IPS-20b (cell line): ENCODE measurements around the gene PDE7B.

ENCODE experiments used
- H3K27ac ChIP-seq: one replicate; pipeline ENCODE4 v1.5.1; 2013; ENCODE audit warnings: low read length
- H3K27me3 ChIP-seq: 2 replicates; pipeline ENCODE4 v1.6.1; 2013; ENCODE audit warnings: mild to moderate bottlenecking, low read length, inconsistent platforms; ENCODE audit not compliant: insufficient read depth
- H3K36me3 ChIP-seq: 2 replicates; pipeline ENCODE4 v1.6.1; 2013; ENCODE audit warnings: low read depth, mild to moderate bottlenecking, inconsistent platforms, low read length, moderate library complexity; ENCODE audit not compliant: insufficient read depth
- H3K4me1 ChIP-seq: 2 replicates; pipeline ENCODE4 v1.6.1; 2013; ENCODE audit warnings: mild to moderate bottlenecking, control low read depth, inconsistent platforms, low read length, moderate library complexity; ENCODE audit not compliant: insufficient read depth
- H3K4me3 ChIP-seq: 2 replicates; pipeline ENCODE4 v1.5.1; 2013; ENCODE audit warnings: mild to moderate bottlenecking, low read length, inconsistent platforms
- H3K9ac ChIP-seq: 2 replicates; pipeline ENCODE4 v1.6.1; 2013; ENCODE audit warnings: low read depth, mild to moderate bottlenecking, inconsistent platforms, low read length, moderate library complexity
- H3K9me3 ChIP-seq: 2 replicates; pipeline ENCODE4 v1.6.1; 2013; ENCODE audit warnings: mild to moderate bottlenecking, low read depth, low read length, inconsistent platforms; ENCODE audit not compliant: insufficient read depth

Gene PDE7B

GRCh38 chr6:136108361-136108945 lies 257.0 kb downstream of the PDE7B start:
- peaks cover 70% of the 10 kb centered on the region for H3K27me3 ChIP-seq

DNA sequence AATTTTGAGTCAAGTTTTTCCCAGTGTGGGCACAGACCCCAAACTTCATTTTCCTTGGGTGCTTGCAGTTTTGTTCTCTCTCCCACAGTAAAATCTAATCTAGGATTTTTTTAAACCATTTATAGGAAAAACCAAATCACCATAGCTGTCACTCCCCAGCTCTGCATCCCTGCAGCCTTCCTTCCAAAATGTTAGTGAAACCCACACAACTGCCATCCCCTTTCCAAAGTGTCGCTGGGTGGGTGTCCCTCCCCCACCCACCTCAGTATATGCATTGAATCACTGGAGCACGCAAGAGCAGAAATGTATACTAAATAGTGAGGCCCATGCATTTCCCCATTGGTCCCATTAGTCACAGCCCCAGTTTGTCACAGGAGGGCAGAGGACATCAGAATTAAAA lies 260.3 kb downstream of the PDE7B start:
- H3K4me1 ChIP-seq: peaks cover 3% of the 10 kb centered on the region; the same call in 1 of the 2 replicates
- H3K36me3 ChIP-seq: no peaks in the 10 kb centered on the region
- H3K9ac ChIP-seq: no peak overlapping the region
- peaks cover 43% of the 10 kb centered on the region for H3K27me3 ChIP-seq
- H3K9me3 ChIP-seq: no peaks in the 10 kb centered on the region
- H3K4me3 ChIP-seq: no peak overlapping the region
- no peak overlapping the region for H3K27ac ChIP-seq

More at GRCh38 chr6:136108361-136108945, 257.0 kb downstream of the PDE7B start:
- Histone ChIP-seq H3K9me3 (no peaks in the 10 kb centered on the region), H3K4me3 (no peak overlapping the region), H3K9ac (no peak overlapping the region), H3K36me3 (no peaks in the 10 kb centered on the region), H3K4me1 (peaks cover 13% of the 10 kb centered on the region), H3K27ac (no peak overlapping the region)

DNA sequence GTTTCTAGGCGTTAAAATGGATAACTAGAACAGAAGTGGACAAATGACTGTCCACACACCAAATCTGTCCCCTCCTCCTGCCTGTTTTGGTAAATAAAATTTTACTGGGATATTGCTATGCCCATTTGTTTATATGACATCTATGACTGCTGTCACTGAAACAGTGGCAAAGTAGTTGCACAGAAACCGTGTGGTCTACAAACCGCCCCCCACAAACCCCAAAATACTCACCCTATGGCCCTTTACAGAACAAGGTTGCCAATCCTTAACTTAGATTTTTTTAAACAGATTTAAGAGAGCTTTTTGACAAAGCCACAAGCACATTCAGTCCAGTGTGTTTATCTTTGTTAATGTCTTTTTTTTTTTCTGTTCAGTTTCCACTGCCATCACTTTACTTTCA lies 260.8 kb downstream of the PDE7B start:
- Histone ChIP-seq H3K4me1 (peaks cover 3% of the 10 kb centered on the region; the same call in 1 of the 2 replicates), H3K27me3 (peaks cover 39% of the 10 kb centered on the region), H3K9ac (no peak overlapping the region), H3K4me3 (no peak overlapping the region), H3K27ac (no peak overlapping the region), H3K36me3 (no peaks in the 10 kb centered on the region), H3K9me3 (no peaks in the 10 kb centered on the region)

DNA sequence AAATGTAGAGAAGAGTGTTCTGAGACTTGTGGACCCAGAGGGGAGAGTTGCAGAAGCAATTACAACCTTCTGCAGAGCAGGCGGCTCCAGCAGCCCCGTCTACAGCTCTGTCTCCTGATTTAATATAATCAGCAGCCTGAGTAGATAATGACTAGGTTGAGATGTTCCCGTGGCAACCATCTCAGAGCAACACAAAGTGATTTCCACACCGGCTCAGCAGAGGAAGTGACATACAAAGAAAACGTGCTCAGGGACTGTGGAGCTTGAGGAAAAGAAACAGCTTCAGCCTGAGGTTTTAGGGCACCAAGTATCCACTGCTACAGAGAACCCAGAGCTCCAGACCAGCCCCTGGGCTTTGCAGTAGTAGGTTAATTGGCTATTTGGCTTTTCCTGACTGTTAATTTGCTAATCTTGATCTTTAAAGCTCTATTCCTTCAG lies 262.3 kb downstream of the PDE7B start:
- Histone ChIP-seq H3K4me1 (peaks cover 3% of the 10 kb centered on the region; the same call in 1 of the 2 replicates), H3K27me3 (peaks cover 25% of the 10 kb centered on the region), H3K9me3 (no peaks in the 10 kb centered on the region), H3K27ac (no peak overlapping the region), H3K9ac (no peak overlapping the region), H3K36me3 (no peaks in the 10 kb centered on the region), H3K4me3 (no peak overlapping the region)

GRCh38 chr6:136114661-136115060 lies 263.2 kb downstream of the PDE7B start:
- no peaks in the 10 kb centered on the region for H3K36me3 ChIP-seq
- H3K4me1 ChIP-seq: peaks cover 3% of the 10 kb centered on the region; the same call in 1 of the 2 replicates
- H3K27ac ChIP-seq: no peak overlapping the region
- peaks cover 16% of the 10 kb centered on the region for H3K27me3 ChIP-seq
- no peak overlapping the region for H3K9ac ChIP-seq
- no peaks in the 10 kb centered on the region for H3K9me3 ChIP-seq
- no peak overlapping the region for H3K4me3 ChIP-seq

- H3K9ac ChIP-seq: no peak overlapping the region
- H3K27ac ChIP-seq: no peak overlapping the region
- H3K4me3 ChIP-seq: no peak overlapping the region
- H3K9me3 ChIP-seq: no peaks in the 10 kb centered on the region
- H3K36me3 ChIP-seq: no peaks in the 10 kb centered on the region
- H3K4me1 ChIP-seq: peaks cover 3% of the 10 kb centered on the region; the same call in 1 of the 2 replicates
- H3K27me3 ChIP-seq: peaks cover 8% of the 10 kb centered on the region; the same call in 1 of the 2 replicates
Measured at GRCh38 chr6:136115941-136116340, 264.4 kb downstream of the PDE7B start.

GRCh38 chr6:136117081-136117480 lies 265.6 kb downstream of the PDE7B start:
- Histone ChIP-seq H3K27ac (no peak overlapping the region), H3K9me3 (no peaks in the 10 kb centered on the region), H3K4me3 (no peak overlapping the region), H3K4me1 (peaks cover 3% of the 10 kb centered on the region; the same call in 1 of the 2 replicates), H3K27me3 (peaks cover 8% of the 10 kb centered on the region; the same call in 1 of the 2 replicates), H3K9ac (no peak overlapping the region), H3K36me3 (no peaks in the 10 kb centered on the region)

GRCh38 chr6:136118787-136119186 lies 267.3 kb downstream of the PDE7B start:
- H3K27ac ChIP-seq: no peak overlapping the region
- H3K27me3 ChIP-seq: peaks cover 8% of the 10 kb centered on the region; the same call in 1 of the 2 replicates
- H3K4me3 ChIP-seq: no peak overlapping the region
- no peaks in the 10 kb centered on the region for H3K36me3 ChIP-seq
- H3K4me1 ChIP-seq: peaks cover 2% of the 10 kb centered on the region; the same call in 1 of the 2 replicates
- H3K9ac ChIP-seq: no peak overlapping the region
- no peaks in the 10 kb centered on the region for H3K9me3 ChIP-seq

GRCh38 chr6:136123468-136123867 lies 272.0 kb downstream of the PDE7B start:
- no peaks in the 10 kb centered on the region for H3K9me3 ChIP-seq
- H3K27ac ChIP-seq: no peak overlapping the region

GRCh38 chr6:136125585-136125984 lies 274.1 kb downstream of the PDE7B start:
- Histone ChIP-seq H3K27ac (no peak overlapping the region), H3K27me3 (no peaks in the 10 kb centered on the region), H3K4me1 (no peaks in the 10 kb centered on the region), H3K4me3 (no peak overlapping the region), H3K9ac (no peak overlapping the region), H3K36me3 (no peaks in the 10 kb centered on the region), H3K9me3 (no peaks in the 10 kb centered on the region)

More at GRCh38 chr6:136123468-136123867, 272.0 kb downstream of the PDE7B start:
- Histone ChIP-seq H3K27me3 (no peaks in the 10 kb centered on the region), H3K36me3 (no peaks in the 10 kb centered on the region), H3K9ac (no peak overlapping the region), H3K4me3 (no peak overlapping the region), H3K4me1 (no peaks in the 10 kb centered on the region)

GRCh38 chr6:136127873-136128272 lies 276.4 kb downstream of the PDE7B start:
- Histone ChIP-seq H3K9ac (no peak overlapping the region), H3K9me3 (no peaks in the 10 kb centered on the region), H3K27me3 (no peaks in the 10 kb centered on the region), H3K4me3 (no peak overlapping the region), H3K36me3 (no peaks in the 10 kb centered on the region), H3K27ac (no peak overlapping the region), H3K4me1 (no peaks in the 10 kb centered on the region)

GRCh38 chr6:136129365-136129764 lies 277.9 kb downstream of the PDE7B start:
- H3K4me1 ChIP-seq: no peaks in the 10 kb centered on the region
- no peak overlapping the region for H3K27ac ChIP-seq
- H3K9ac ChIP-seq: no peak overlapping the region
- no peak overlapping the region for H3K4me3 ChIP-seq
- H3K9me3 ChIP-seq: no peaks in the 10 kb centered on the region
- H3K36me3 ChIP-seq: no peaks in the 10 kb centered on the region
- no peaks in the 10 kb centered on the region for H3K27me3 ChIP-seq
